ENCODE results near the gene FAM131A.

Gene FAM131A

GRCh38 chr3:184377882-184378445 is 40.6 kb downstream of the FAM131A start, which contains the start of gene THPO:
TSS of gene THPO (minus strand) at chr3:184378207. CDS start at chr3:184376259, 1,948 bp downstream.
- DNase-seq (ENCODE audit: low spot score) = no peak

GRCh38 chr3:184378651-184379357 is 41.4 kb downstream of the FAM131A start:
- Histone ChIP-seq H3K27ac (peak overlapping the region; percentile 44 to 90), H3K4me3 (no peak overlapping the region)
- TF ChIP-seq, protein P1, sequence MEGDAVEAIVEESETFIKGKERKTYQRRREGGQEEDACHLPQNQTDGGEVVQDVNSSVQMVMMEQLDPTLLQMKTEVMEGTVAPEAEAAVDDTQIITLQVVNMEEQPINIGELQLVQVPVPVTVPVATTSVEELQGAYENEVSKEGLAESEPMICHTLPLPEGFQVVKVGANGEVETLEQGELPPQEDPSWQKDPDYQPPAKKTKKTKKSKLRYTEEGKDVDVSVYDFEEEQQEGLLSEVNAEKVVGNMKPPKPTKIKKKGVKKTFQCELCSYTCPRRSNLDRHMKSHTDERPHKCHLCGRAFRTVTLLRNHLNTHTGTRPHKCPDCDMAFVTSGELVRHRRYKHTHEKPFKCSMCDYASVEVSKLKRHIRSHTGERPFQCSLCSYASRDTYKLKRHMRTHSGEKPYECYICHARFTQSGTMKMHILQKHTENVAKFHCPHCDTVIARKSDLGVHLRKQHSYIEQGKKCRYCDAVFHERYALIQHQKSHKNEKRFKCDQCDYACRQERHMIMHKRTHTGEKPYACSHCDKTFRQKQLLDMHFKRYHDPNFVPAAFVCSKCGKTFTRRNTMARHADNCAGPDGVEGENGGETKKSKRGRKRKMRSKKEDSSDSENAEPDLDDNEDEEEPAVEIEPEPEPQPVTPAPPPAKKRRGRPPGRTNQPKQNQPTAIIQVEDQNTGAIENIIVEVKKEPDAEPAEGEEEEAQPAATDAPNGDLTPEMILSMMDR (IDR thresholded peaks at IDR 0.05) = no peak
- no peak for DNase-seq (ENCODE audit: low spot score)

More at GRCh38 chr3:184377882-184378445, 40.6 kb downstream of the FAM131A start, which contains the start of gene THPO:
- H3K4me3 ChIP-seq = no peak within 1 kb of the TSS
- H3K27ac ChIP-seq = peak within 1 kb of the TSS in 1 of 2 donors; percentile 90
- TF ChIP-seq, protein P1 (IDR thresholded peaks at IDR 0.05) = no peak

DNA sequence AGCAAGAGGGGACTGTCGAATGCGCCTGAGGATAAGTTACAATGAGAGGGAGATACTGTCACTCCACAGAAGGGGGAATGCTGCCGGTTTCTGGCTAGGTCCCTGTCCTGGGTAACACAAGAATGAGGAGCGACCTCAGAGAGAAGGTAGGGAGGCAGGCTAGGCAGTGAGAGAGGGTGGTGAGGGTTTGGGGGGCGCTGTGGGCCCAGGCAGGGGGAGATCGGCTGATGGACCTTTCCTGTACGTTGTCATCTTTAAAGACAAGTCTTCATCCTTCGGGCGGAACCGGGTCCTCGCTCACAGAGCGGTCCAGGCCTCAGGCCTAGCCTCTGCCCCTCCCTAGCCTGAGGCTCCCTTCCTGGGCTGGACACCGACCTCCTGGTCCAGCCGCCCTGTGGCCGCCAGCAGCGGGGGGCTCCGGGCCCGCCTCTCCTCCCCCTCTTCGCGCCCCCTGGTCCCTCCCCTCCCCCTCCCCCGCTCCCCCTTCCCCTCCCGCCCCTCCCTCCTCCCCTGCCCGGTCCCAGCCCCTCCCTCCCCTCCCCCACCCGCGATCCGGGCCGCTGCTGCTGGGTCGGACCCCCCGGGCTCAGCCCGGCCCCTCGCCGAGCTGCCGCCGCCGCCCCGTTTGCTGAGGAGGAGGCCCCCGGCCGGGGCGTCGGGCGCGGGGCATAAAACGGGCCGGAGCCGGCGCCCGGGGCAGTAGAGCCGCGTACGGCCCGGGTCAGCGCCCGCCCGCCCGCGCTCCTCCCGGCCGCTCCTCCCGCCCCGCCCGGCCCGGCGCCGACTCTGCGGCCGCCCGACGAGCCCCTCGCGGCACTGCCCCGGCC is 42.2 kb downstream of the FAM131A start, which contains the start of gene CHRD:
TSS of gene CHRD (plus strand) at position 697 of the 827 bp plus-strand sequence. CDS start 265 bp downstream, outside the sequence.
- TF ChIP-seq, protein P1 (IDR thresholded peaks at IDR 0.05) = no peak
- no peak for DNase-seq (ENCODE audit: low spot score)
- peak within 1 kb of the TSS; percentile 94 for H3K4me3 ChIP-seq
- H3K27ac ChIP-seq = peak within 1 kb of the TSS; percentile 44 to 90

DNA sequence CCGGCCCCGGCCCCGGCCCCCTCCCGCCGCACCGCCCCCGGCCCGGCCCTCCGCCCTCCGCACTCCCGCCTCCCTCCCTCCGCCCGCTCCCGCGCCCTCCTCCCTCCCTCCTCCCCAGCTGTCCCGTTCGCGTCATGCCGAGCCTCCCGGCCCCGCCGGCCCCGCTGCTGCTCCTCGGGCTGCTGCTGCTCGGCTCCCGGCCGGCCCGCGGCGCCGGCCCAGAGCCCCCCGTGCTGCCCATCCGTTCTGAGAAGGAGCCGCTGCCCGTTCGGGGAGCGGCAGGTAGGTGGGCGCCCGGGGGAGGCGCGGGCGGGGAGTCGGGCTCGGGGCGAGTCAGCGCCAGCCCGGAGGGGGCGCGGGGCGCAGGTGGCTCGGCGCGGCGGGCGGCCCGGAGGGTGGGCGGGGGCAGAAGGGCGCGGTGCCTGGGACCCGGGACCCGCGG is 42.8 kb downstream of the FAM131A start:
- peak overlapping the region; percentile 94 for H3K4me3 ChIP-seq
- TF ChIP-seq, protein P1 (IDR thresholded peaks at IDR 0.05) = no peak
- no peak for DNase-seq (ENCODE audit: low spot score)
- H3K27ac ChIP-seq = peak overlapping the region; percentile 31 to 90

DNA sequence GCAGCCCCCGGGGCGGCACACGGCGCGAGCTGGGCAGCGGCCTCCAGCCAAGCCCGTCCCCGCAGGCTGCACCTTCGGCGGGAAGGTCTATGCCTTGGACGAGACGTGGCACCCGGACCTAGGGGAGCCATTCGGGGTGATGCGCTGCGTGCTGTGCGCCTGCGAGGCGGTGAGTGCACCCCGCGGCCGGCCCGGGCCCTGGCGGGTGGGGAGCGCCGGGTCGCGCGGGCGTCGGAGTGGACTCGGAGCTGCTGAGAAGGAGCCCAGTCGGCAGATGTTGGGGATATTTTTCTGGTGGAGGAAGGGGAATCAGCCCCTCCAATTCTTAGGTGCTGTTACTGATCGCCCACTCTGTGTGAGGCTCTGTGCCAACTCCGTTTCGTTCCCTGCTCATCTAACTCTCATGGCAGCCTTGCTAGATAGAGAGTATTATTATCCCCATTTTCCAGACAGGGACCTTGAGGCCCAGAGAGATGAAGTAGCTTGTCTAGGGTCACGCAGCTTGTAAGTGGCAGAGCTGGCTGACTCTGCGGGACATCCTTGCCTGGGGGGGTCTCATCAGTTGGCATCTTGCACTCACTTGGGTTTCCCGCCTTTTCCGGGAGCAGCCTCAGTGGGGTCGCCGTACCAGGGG is 43.3 kb downstream of the FAM131A start:
- Histone ChIP-seq H3K27ac (peak overlapping the region; percentile 31 to 90), H3K4me3 (peak overlapping the region; percentile 94)
- TF ChIP-seq, protein P1 (IDR thresholded peaks at IDR 0.05) = no peak
- DNase-seq (ENCODE audit: low spot score) = no peak

Data from coronary artery (tissue), 2 donors.